GM12878 (cell line): ENCODE data around the gene UFSP2. TPM values are rescaled to one million over a fixed set of nuclear protein-coding genes. Genes with fewer than 3 reads are reported as not detected.

Source experiments
- ATAC-seq: fragments of 200-7000 bp; cut with Tn5 transposase; 3 replicates; pipeline ENCODE4 v1.9.1; 2020; ENCODE audit warnings: mild to moderate bottlenecking, moderate library complexity
- BruUV-seq: library from RNA; stranded (reverse); fragments of 400-500 nt; replicated peaks from 2 replicates; lab custom pipeline; 2021; lab: Mats Ljungman, UMichigan
- CTCF ChIA-PET: fragments of 300-600 bp; sonication (Branson Sonifier 250); formaldehyde crosslinking; extraction: SDS; loops from one replicate; lab custom pipeline; 2021; ENCODE audit warnings: inconsistent platforms; lab: Yijun Ruan, JAX
- POLR2A ChIA-PET: fragments of 350-600 bp; formaldehyde crosslinking; extraction: SDS; loops from one replicate; lab custom pipeline; 2021; ENCODE audit warnings: inconsistent platforms; lab: Charles Lee
- RAD21 ChIA-PET: fragments of 300-600 bp; sonication (Branson Sonifier 250); formaldehyde crosslinking; loops from one replicate; lab custom pipeline; 2023; ENCODE audit warnings: antibody characterized with exemption; ENCODE audit not compliant: unreplicated experiment; lab: Charles Lee
- SMC1A ChIA-PET: fragments of 300-600 bp; sonication (Branson Sonifier 250); formaldehyde crosslinking; loops from one replicate; lab custom pipeline; 2023; ENCODE audit not compliant: unreplicated experiment, uncharacterized antibody; lab: Charles Lee
- DNase-seq: peaks from one replicate; pipeline ENCODE4 v3.0.0-alpha.2; 2011; ENCODE audit warnings: low read depth, low spot score
- FAIRE-seq: peaks from 3 replicates; lab custom pipeline; 2011; peaks lifted over from hg19 to GRCh38; lab: Jason Lieb, UNC
- H2AFZ ChIP-seq: 2 replicates; pipeline ENCODE4 v1.6.0; 2011; ENCODE audit warnings: low read depth, low read length, control low read depth; ENCODE audit not compliant: control insufficient read depth
- H3K27ac ChIP-seq: 2 replicates; pipeline ENCODE4 v1.5.1; 2011; ENCODE audit warnings: control low read depth; ENCODE audit not compliant: control insufficient read depth, insufficient read depth
- H3K27me3 ChIP-seq, 2 experiments: replicated peaks in 1 of 2; 2 replicates each; pipeline versions ENCODE4 v1.6.0 to v1.6.1; 2011; ENCODE audit warnings: low read length in 1 of 2; ENCODE audit not compliant: control insufficient read depth in 2 of 2, insufficient read depth in 2 of 2
- H3K36me3 ChIP-seq, 2 experiments: 2 replicates each; pipeline ENCODE4 v1.5.1; 2011; ENCODE audit warnings: low read length in 1 of 2; ENCODE audit not compliant: control insufficient read depth in 2 of 2, insufficient read depth in 2 of 2
- H3K4me1 ChIP-seq: 2 replicates; pipeline ENCODE4 v1.6.1; 2011; ENCODE audit warnings: mild to moderate bottlenecking, low read length, moderate library complexity, mixed read lengths; ENCODE audit not compliant: control insufficient read depth, insufficient read depth
- H3K4me2 ChIP-seq: 2 replicates; pipeline ENCODE4 v1.6.0; 2011; ENCODE audit warnings: control low read depth; ENCODE audit not compliant: control insufficient read depth, insufficient read depth
- H3K4me3 ChIP-seq: fragments of 200-600 bp; sonication (generic); 2 replicates; pipeline ENCODE4 v1.5.1; 2016
- H3K79me2 ChIP-seq: 2 replicates; pipeline ENCODE4 v1.6.0; 2011; ENCODE audit warnings: low read length; ENCODE audit not compliant: control insufficient read depth, insufficient read depth
- H3K9ac ChIP-seq: 2 replicates; pipeline ENCODE4 v1.8.0; 2011; ENCODE audit warnings: low read length, control low read depth, mixed read lengths; ENCODE audit not compliant: control insufficient read depth, insufficient read depth
- H3K9me3 ChIP-seq: replicated peaks from 3 replicates; pipeline ENCODE4 v1.5.1; 2011; ENCODE audit warnings: mild to moderate bottlenecking, low read length; ENCODE audit not compliant: control insufficient read depth, insufficient read depth
- H4K20me1 ChIP-seq: 2 replicates; pipeline ENCODE4 v1.6.0; 2011; ENCODE audit not compliant: control insufficient read depth, insufficient read depth
- GABPA ChIP-seq: IDR thresholded peaks from 2 replicates; pipeline ENCODE4 v1.6.1; 2014; ENCODE audit warnings: antibody characterized with exemption, low read depth, mild to moderate bottlenecking, inconsistent platforms
- HDAC2 ChIP-seq: fragments of 200-600 bp; sonication (generic); IDR thresholded peaks from 2 replicates; pipeline ENCODE4 v1.6.1; 2017
- HDGF ChIP-seq: fragments of 450-650 bp; IDR thresholded peaks from 2 replicates; pipeline ENCODE4 v1.6.1; 2016; ENCODE audit warnings: antibody characterized with exemption
- MEF2A ChIP-seq: IDR thresholded peaks from 2 replicates; pipeline ENCODE4 v1.6.1; 2011; ENCODE audit warnings: low read depth, mild to moderate bottlenecking, low read length, moderate library complexity; ENCODE audit not compliant: insufficient read depth
- POLR2AphosphoS2 ChIP-seq: IDR thresholded peaks from 2 replicates; pipeline ENCODE4 v1.6.1; 2011; ENCODE audit warnings: low read depth, mild to moderate bottlenecking, low read length, improper control_type of control experiment, moderate library complexity
- RAD51 ChIP-seq: fragments of 450-650 bp; IDR thresholded peaks from 2 replicates; pipeline ENCODE4 v1.6.1; 2016; ENCODE audit warnings: moderate library complexity, mild to moderate bottlenecking, inconsistent platforms
- RUNX3 ChIP-seq: IDR thresholded peaks from 2 replicates; pipeline ENCODE4 v1.6.1; 2012; ENCODE audit warnings: low read length, inconsistent platforms
- SIN3A ChIP-seq: IDR thresholded peaks from 2 replicates; pipeline ENCODE4 v1.6.1; 2012; ENCODE audit warnings: low read depth, low read length, improper control_type of control experiment
- SP1 ChIP-seq: IDR thresholded peaks from one replicate; pipeline ENCODE4 v1.6.1; 2011; ENCODE audit warnings: low read depth, low read length
- SREBF1 ChIP-seq: IDR thresholded peaks from 2 replicates; pipeline ENCODE4 v1.6.1; 2012; ENCODE audit warnings: mild to moderate bottlenecking, low read length
- SUZ12 ChIP-seq: fragments of 200-600 bp; sonication (generic); IDR thresholded peaks from one replicate; pipeline ENCODE4 v1.6.1; 2018; ENCODE audit warnings: antibody characterized with exemption, mild to moderate bottlenecking; ENCODE audit not compliant: unreplicated experiment
- WRNIP1 ChIP-seq: IDR thresholded peaks from 2 replicates; pipeline ENCODE4 v1.6.1; 2011; ENCODE audit warnings: low read depth, low read length, improper control_type of control experiment, borderline replicate concordance
- WGBS: methylation state at CpG from one replicate; pipeline ENCODE4 v1.1.6; 2016; ENCODE audit warnings: low lambda C conversion rate; ENCODE audit not compliant: insufficient replicate concordance, insufficient coverage; ENCODE audit errors: missing lambda C conversion rate; 5-methylcytosine and 5-hydroxymethylcytosine counted together
- in situ Hi-C: fragments of 300-500 bp; cut with MboI; formaldehyde crosslinking; loops from 9 replicates; pipeline ENCODE4 v1.14.3; 2018; ENCODE audit warnings: mixed read lengths
- intact Hi-C: fragments of 100-400 bp; cut with micrococcal nuclease; formaldehyde crosslinking; loops from one replicate; pipeline ENCODE4 v1.14.2; 2022; ENCODE audit not compliant: unreplicated experiment
- polyA plus RNA-seq, 11 experiments: library from polyadenylated mRNA; depleted of rRNA in 4 of 11; unstranded in 6 of 11; stranded (reverse) in 5 of 11; fragments of >200 nt; fragmentation: Nextera tagmentation in 4 of 11; fragmentation: Illumina TruSeq in 1 of 11; extraction: Ambion mirVana in 4 of 11; extraction: Trizol in 1 of 11; gene quantifications; 1 replicate in 1 of 11; 2 replicates in 10 of 11; pipeline versions ENCODE4 v1.2.1 to v1.2.3, GENCODE V29; 2011 to 2016; ENCODE audit warnings: inconsistent platforms in 2 of 11, missing spikeins in 2 of 11, low read depth in 1 of 11
- total RNA-seq, 4 experiments: library from RNA; depleted of rRNA in 3 of 4; stranded (reverse); fragments of >200 nt in 3 of 4; fragmentation: Illumina TruSeq in 1 of 4; extraction: Trizol in 1 of 4; gene quantifications; 2 replicates each; pipeline versions ENCODE4 v1.2.1 to v1.2.3, GENCODE V29; 2013 to 2021
- TF ChIP-seq, protein P1 (sequence below): IDR thresholded peaks from 2 replicates; pipeline ENCODE4 v1.6.1; 2011; ENCODE audit warnings: low read depth, low read length, improper control_type of control experiment, borderline replicate concordance
- TF ChIP-seq, protein P2 (sequence below): fragments of 450-650 bp; IDR thresholded peaks from 2 replicates; pipeline ENCODE4 v1.6.1; 2018; ENCODE audit warnings: borderline replicate concordance, mild to moderate bottlenecking; ENCODE audit not compliant: partially characterized antibody
- TF ChIP-seq, protein P3 (sequence below): IDR thresholded peaks from 2 replicates; pipeline ENCODE4 v1.6.1; 2011; ENCODE audit warnings: mild to moderate bottlenecking, low read depth, low read length, moderate library complexity; ENCODE audit not compliant: insufficient replicate concordance

Gene UFSP2
- total and polyA plus RNA-seq, 10 of the 15 experiments (the other 5 are each of a cell fraction or from before 2014, with no cell fraction given) = 25.4 to 53.1 (median 37.7) TPM

DNA sequence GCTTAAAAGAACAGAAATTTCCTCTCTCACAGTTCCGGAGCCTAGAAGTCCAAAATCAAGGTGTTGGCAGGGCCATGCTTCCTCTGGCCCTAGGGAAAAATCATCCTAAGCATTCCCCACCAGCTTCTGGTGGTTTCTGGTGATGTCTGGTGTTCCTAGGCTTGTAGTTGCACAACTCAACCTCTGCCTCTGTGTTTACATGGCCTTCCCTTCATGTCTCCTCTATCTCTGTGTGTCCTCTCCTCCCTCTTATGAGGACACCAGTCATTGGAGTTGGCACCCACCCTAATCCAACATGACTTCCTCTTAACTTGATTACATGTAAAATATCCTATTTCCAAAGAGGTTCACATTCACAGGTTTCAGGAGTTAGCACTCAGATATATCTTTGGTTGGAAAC lies 45.4 kb downstream of the UFSP2 start:
- Histone ChIP-seq H3K27me3 (no peaks in the 10 kb centered on the region), H3K9ac (no peak overlapping the region)
- in situ Hi-C loops = no loop called here
- no peak for TF ChIP-seq SP1
- no peak for TF ChIP-seq RAD51
- TF ChIP-seq, protein P1, sequence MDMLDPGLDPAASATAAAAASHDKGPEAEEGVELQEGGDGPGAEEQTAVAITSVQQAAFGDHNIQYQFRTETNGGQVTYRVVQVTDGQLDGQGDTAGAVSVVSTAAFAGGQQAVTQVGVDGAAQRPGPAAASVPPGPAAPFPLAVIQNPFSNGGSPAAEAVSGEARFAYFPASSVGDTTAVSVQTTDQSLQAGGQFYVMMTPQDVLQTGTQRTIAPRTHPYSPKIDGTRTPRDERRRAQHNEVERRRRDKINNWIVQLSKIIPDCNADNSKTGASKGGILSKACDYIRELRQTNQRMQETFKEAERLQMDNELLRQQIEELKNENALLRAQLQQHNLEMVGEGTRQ = no peak
- no peak for TF ChIP-seq SUZ12
- no peak for TF ChIP-seq SREBF1
- TF ChIP-seq RUNX3 = no peak
- TF ChIP-seq SIN3A = no peak
- TF ChIP-seq MEF2A = no peak
- TF ChIP-seq, protein P2, sequence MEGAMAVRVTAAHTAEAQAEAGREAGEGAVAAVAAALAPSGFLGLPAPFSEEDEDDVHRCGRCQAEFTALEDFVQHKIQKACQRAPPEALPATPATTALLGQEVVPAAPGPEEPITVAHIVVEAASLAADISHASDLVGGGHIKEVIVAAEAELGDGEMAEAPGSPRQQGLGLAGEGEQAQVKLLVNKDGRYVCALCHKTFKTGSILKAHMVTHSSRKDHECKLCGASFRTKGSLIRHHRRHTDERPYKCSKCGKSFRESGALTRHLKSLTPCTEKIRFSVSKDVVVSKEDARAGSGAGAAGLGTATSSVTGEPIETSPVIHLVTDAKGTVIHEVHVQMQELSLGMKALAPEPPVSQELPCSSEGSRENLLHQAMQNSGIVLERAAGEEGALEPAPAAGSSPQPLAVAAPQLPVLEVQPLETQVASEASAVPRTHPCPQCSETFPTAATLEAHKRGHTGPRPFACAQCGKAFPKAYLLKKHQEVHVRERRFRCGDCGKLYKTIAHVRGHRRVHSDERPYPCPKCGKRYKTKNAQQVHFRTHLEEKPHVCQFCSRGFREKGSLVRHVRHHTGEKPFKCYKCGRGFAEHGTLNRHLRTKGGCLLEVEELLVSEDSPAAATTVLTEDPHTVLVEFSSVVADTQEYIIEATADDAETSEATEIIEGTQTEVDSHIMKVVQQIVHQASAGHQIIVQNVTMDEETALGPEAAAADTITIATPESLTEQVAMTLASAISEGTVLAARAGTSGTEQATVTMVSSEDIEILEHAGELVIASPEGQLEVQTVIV = no peak
- TF ChIP-seq, protein P3, sequence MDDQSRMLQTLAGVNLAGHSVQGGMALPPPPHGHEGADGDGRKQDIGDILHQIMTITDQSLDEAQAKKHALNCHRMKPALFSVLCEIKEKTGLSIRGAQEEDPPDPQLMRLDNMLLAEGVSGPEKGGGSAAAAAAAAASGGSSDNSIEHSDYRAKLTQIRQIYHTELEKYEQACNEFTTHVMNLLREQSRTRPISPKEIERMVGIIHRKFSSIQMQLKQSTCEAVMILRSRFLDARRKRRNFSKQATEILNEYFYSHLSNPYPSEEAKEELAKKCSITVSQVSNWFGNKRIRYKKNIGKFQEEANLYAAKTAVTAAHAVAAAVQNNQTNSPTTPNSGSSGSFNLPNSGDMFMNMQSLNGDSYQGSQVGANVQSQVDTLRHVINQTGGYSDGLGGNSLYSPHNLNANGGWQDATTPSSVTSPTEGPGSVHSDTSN = no peak
- TF ChIP-seq POLR2AphosphoS2 = no peak
- TF ChIP-seq WRNIP1 = no peak
- TF ChIP-seq GABPA = no peak
- no peak for TF ChIP-seq HDAC2
- no peak for TF ChIP-seq HDGF
- TF ChIP-seq, all 136 proteins: peak for 0
- H2AFZ ChIP-seq = no peak overlapping the region
- no peak overlapping the region for H3K4me3 ChIP-seq
- H3K36me3 ChIP-seq = peaks cover 0 to 7% of the 10 kb centered on the region in 2 experiments; a peak in 2 of 4 replicates
- no TSS peak for BruUV-seq
- DNase-seq = no peak
- 100% methylated on average over 1 of the region's 1 CpG for WGBS
- H3K27ac ChIP-seq = no peak overlapping the region
- no peak overlapping the region for H3K4me2 ChIP-seq
- intact Hi-C loops = no loop called here
- ChIA-PET CTCF (no interaction called here), RAD21 (interaction anchor here (1.2 kb wide), 1 partner anchor 74 kb away, joined by 3 read pairs; no protein-coding TSS in a partner anchor), POLR2A (interaction anchor here (0.6 kb wide), 1 partner anchor 70 kb away, joined by 4 read pairs; no protein-coding TSS in a partner anchor), SMC1A (interaction anchor here (0.7 to 1.7 kb wide), 2 partner anchors 9 to 99 kb away, joined by 3 to 5 read pairs; no protein-coding TSS in a partner anchor)
- no peak for FAIRE-seq
- no peaks in the 10 kb centered on the region; the same call in 1 of the 3 replicates for H3K9me3 ChIP-seq
- no peaks in the 10 kb centered on the region for H3K79me2 ChIP-seq
- no peaks in the 10 kb centered on the region for H4K20me1 ChIP-seq
- no peak for ATAC-seq
- no peaks in the 10 kb centered on the region for H3K4me1 ChIP-seq
